Activated naive CD4-positive, alpha-beta T cell treated with anti-CD3 and anti-CD28 coated beads, Interleukin-2, amount 50 U/mL, for 16 hours (primary cell): ENCODE measurements around the gene NMD3.

Experiments
- DNase-seq: peaks from one replicate; pipeline ENCODE4 v3.0.0-alpha.2; 2020

The NMD3 gene

GRCh38 chr3:161291191-161291901 lies 70.2 kb downstream of the NMD3 start:
- DNase-seq, result no peak

DNA sequence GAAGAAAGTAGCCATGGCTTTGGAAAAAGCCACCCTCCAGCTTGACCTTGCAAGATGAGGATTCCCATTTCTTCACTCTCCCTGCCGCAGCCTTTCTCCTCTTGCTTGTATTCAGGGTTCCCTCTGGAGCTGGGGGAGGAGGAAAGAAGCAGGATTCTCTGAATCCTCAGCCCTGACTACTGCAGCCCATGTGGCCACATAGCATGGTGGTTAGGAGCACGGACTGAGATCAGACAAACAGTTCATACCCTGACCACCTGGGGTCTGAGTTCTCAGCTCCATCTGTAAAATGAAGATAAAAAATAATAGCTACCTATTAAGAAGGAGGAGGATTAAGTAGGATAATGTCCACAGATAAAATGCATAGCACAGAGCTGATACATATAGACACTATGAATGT lies 72.3 kb downstream of the NMD3 start:
- no peak for DNase-seq

DNA sequence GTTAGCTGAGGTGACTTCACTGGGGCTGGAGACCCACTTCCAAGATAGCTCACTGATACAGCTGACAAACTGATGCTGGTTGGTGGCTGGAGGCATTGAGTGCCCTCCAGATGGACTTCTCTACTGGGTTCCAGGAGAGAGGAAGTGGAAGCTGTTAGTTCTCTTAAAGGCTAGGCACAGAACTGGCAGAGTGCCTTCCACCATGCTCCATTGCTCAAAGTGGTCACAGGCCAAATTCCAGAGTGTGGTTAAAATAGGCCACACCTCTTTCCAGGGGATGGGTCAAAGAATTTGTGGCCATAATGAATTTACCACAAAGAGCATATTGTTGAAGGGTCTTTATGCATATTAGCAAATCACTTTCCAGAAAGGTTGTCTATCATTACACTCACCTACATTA lies 74.2 kb downstream of the NMD3 start:
- no peak for DNase-seq

- DNase-seq, result no peak
Observed at GRCh38 chr3:161296814-161297213, 75.7 kb downstream of the NMD3 start.
